Measurements from ENCODE around the gene MYBBP1A.

DNA sequence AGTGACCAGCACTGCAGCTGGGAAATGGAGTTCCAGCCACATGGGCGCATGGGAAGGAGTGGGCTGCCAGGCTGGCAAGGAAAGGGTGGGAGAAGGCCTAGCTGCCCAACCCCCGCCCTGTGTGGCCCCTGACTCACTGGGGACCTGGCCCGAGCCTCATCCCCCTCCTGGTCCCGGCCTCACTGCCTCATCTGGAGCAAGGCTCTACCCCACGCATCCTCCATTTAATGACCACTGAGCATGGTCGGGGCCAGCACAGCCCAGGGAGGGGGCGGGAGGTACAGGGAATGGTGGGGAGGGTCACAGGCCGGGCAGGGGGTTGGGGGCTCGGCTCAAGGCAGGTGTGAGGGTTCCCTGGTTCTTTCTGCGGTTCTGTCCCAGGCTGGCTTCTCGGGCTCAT lies 40.4 kb downstream of the MYBBP1A start:
- TF ChIP-seq EZH2phosphoT487 (IDR thresholded peaks at IDR 0.05; ENCODE audit: low read length), result no peak
- TF ChIP-seq, protein P1, sequence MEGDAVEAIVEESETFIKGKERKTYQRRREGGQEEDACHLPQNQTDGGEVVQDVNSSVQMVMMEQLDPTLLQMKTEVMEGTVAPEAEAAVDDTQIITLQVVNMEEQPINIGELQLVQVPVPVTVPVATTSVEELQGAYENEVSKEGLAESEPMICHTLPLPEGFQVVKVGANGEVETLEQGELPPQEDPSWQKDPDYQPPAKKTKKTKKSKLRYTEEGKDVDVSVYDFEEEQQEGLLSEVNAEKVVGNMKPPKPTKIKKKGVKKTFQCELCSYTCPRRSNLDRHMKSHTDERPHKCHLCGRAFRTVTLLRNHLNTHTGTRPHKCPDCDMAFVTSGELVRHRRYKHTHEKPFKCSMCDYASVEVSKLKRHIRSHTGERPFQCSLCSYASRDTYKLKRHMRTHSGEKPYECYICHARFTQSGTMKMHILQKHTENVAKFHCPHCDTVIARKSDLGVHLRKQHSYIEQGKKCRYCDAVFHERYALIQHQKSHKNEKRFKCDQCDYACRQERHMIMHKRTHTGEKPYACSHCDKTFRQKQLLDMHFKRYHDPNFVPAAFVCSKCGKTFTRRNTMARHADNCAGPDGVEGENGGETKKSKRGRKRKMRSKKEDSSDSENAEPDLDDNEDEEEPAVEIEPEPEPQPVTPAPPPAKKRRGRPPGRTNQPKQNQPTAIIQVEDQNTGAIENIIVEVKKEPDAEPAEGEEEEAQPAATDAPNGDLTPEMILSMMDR (IDR thresholded peaks at IDR 0.05; ENCODE audit: low read length), result no peak

Data from MM.1S (cell line).